T47D (cell line): ENCODE measurements around the gene DPP10.

ENCODE experiments used
- DNase-seq, 2 experiments: peaks; one replicate each; pipeline versions ENCODE4 v3.0.0 to v3.0.0-alpha.2; 2011 to 2012; ENCODE audit warnings: low read depth in 1 of 2, low spot score in 1 of 2
- JUND ChIP-seq: IDR thresholded peaks from 2 replicates; pipeline ENCODE4 v1.6.1; 2012; ENCODE audit warnings: low read depth
- in situ Hi-C: cut with HindIII; loops from 2 replicates; pipeline ENCODE4 v1.10.0; 2016; ENCODE audit warnings: low sequenced_read_pairs, low pct_unique_long_range_greater_than_20kb

The DPP10 gene

DNA sequence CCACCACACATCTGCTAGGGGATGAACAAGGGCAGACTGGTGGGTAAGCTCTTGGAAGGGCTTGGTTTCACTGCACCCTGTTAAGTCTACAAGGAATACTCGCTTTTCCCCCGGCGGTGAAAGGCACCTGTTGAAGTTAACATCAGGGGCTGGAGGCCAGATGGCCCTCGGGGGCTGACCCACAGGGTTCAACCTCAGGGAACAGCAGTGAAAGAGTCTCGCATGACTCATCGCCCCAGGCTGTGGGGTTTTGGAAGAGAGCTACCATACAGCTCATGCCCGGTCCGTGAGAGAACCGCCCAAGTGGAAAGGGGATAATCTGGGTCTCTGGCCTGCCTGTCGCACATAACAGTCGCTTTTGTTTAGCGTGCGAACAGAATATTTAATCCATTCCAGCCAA is 748.0 kb downstream of the DPP10 start:
- in situ Hi-C loops = no loop called here
- DNase-seq = no peak
- TF ChIP-seq JUND = no peak

DNA sequence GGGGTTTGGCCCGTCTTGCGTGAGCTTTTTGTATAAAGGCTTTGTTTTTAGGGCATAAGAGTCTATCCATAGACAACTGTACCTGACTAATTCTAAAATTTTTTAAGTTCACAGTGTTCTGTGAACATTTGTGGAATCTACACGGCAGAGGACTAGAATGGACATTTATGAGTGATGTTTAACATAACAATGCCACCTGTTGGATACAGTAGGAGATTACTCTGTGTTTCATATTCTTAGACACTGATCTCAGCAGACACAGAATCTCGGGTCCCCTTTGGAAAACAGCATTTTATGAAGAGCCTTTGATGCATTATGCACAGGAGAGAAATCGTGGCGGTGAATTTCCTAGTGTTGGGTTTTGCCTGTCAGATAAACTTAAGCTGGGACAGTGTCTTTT is 752.2 kb downstream of the DPP10 start:
- no peak for TF ChIP-seq JUND
- peak in 1 of 2 experiments; percentile 35 for DNase-seq
- in situ Hi-C loops = no loop called here

DNA sequence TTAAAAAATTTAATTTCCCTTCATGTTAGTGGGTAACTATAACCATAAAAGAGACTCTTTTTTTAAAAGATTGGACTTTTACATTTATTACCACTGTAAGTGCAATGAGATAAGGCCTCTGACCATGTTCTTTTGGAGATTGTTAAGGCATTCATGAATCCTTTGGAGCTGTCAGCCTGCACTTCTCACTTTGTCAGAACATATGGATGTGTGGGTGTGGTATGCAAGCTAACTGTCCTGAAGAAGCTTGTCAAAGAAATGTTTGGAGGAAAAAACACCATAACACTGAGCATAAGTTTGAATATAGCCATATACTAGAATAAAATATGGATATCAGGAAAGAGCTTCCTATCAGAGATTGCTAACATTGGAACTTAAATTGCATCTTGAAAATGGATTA is 754.1 kb downstream of the DPP10 start:
- DNase-seq = no peak
- in situ Hi-C loops = no loop called here

DNA sequence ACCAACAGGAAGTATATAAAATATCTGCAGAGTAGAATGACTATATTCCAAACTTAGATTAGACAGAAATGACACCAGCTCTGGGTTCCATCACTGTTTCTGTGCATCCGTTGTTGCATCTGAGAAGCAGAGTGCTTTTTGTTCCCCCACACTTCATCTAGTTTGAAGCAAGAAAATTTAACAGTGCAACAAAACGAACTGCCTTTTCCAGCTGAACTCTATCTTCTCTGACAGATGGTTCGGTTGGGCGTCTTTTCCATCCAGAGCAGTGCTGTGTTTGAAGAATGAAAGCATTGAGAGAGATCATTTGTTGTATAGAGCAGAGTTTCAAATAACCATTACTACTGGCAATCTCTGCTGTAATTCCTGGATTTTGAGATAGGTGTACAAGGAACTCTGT is 757.5 kb downstream of the DPP10 start:
- no peak for DNase-seq
- in situ Hi-C loops = no loop called here
- TF ChIP-seq JUND = no peak

More for the DNA sequence above, 754.1 kb downstream of the DPP10 start:
- no peak for TF ChIP-seq JUND

DNA sequence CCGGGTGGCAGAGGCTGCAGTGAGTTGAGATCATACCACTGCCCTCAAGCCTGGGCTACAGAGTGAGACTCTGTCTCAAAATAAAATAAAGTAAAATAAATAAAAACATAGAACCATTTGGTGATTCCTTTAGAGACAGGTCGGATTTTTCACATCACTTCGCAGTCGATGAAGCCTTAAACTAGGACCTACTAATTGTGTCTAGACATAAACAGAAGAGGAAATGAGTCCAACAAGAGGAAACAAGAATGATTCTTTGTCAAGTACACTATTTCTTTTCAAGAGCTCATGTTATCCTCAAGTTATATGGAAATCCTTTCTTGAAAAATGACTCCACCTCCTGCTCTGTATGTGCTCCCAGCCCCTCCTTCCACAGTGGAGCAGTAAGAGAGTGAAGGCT is 758.9 kb downstream of the DPP10 start:
- in situ Hi-C loops = no loop called here
- no peak for TF ChIP-seq JUND
- DNase-seq = no peak

DNA sequence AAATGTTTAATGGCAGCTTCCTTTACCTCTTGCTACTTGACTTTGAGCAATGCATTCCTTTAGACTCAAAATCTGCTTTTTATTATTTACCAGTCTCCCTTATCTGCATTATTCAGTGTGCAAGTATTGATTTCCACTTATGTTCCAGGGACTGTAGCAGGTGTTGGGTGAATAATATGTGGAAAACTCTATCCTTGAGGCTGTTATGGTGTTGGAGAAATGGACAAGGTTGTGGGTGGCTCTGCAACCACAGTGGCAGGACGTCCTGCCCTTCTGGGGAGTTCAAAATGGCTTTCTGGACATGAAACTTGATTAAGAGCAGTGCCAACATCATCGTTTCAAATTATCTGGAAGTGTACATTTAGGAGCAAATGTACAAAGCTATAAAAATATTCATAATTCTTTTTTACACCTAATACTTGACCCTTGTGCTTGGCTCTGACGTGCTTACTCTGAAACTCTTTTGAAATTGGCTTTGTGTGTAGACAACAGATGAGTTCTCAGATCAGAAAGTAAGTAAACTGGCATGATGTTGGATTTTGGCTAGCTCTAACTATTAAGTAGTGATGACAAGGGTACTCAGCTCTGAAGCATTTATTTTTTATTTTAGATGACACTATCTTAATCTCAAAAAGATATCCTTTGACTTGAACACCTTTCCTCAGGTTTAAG is 766.2 kb downstream of the DPP10 start:
- in situ Hi-C loops = no loop called here
- no peak for DNase-seq
- TF ChIP-seq JUND = no peak

DNA sequence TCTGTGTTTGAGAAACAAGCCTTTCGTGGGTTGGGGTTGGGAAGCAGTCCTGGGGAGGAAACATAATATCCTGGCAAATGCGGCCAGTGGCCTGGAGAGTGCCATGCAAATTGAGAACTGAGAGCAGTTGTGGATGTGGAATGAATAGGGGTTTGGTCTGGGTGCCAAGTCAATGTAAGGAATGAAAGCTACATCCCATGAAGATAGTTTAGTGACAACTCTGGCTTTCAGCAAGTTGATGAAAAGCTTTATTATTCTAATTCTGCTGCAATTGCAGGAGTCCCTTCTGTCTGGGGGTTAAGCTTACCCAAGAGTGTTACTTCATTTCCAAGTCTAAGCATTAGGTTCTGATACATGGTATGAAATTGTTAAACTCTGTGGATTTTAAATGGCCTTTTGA is 771.6 kb downstream of the DPP10 start:
- in situ Hi-C loops = no loop called here
- TF ChIP-seq JUND = no peak
- no peak for DNase-seq

DNA sequence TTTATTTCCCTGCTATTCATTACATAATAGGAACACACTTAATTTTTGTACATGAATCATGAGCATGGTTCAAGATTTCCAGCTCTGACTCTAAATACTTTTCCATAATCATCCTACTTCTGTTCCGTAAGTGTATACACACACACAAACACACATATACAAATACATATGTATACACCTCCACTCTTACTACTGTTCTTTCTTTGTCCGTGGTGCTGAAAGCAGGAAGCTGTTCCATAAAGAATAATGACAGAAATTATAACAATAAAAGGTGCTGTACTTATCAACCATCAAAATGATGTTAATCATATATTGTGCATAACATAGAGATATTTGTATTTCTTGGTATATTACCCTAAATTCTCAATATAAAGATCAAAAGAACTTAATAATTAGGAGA is 776.9 kb downstream of the DPP10 start:
- no peak for TF ChIP-seq JUND
- in situ Hi-C loops = no loop called here
- DNase-seq = no peak

DNA sequence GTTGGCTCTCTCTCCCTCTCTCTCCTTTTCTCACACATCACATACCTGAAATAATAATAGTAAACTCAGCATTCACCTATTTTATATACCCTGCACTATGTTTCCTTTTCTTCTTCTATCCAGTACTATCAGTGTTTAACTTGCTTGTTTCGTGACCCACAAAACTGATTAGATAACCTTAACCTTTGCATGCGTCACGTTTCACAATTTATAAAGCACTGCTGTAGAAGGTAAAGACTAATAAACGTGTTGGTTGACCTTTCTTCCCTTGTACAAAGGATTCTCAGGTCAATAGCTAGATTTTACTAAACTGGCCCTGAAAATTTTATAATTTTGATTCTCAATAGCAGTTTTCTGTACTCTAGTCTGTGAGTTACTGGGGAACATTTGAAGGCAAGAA is 791.7 kb downstream of the DPP10 start:
- TF ChIP-seq JUND = no peak
- in situ Hi-C loops = no loop called here

DNA sequence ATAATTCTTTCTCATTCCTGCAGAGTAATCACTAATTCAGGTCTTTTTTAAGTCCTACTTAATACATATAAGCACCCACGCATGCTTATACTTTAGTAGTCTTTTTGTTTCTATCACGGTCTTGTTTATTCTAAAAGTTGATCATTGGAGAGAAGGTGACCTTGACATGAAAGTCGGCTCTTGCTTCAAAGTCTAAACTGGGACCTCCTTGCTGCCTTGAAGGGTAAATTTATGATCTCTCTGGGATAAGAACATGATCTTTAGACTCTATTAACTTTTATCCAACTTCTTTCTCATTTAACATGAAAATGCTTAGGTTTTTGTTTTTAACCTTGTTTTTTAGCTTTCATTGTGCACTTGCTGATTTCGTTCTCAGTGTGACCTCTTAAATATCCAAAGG is 792.3 kb downstream of the DPP10 start:
- in situ Hi-C loops = no loop called here
- TF ChIP-seq JUND = no peak
- no peak for DNase-seq

More for the DNA sequence above, 791.7 kb downstream of the DPP10 start:
- no peak for DNase-seq

DNA sequence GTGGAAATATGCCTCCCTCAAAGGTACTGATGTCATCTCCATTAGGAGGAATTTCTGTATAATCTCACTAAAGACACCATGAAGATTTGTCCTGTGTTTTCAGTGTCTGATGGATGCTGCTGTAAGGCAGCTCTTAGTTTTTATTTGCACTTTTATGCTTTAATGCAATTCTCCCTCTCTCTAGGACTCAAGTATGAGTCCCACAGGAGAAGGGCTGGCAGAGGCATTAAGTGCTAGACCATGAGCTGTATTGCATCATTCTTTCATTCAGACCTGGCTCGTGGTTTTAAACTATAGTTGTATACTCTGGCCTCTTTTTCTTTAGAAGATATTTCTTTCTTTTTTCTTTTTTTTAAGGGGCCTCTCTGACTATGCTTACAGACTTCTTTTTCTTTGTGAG is 805.6 kb downstream of the DPP10 start:
- in situ Hi-C loops = no loop called here
- no peak for TF ChIP-seq JUND
- DNase-seq = no peak

DNA sequence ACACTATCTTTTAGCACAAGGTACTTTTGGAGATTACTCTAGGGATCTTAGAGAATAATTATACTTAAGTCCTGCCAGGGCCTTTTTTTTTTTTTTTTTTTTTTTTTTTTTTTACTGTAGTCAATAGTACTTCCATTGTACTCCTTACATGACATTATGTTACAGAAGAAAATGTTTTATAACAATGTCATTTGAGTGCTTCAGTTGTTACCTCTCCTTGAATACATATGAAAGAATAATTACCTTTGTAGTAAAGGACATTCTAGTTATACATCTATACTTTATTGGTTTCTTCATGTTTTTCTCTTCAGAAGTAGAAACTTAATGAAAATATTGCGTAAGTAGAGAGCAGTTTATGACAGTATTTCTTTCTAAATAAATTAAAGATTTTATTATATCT is 834.9 kb downstream of the DPP10 start:
- no peak for DNase-seq
- in situ Hi-C loops = no loop called here
- TF ChIP-seq JUND = no peak

DNA sequence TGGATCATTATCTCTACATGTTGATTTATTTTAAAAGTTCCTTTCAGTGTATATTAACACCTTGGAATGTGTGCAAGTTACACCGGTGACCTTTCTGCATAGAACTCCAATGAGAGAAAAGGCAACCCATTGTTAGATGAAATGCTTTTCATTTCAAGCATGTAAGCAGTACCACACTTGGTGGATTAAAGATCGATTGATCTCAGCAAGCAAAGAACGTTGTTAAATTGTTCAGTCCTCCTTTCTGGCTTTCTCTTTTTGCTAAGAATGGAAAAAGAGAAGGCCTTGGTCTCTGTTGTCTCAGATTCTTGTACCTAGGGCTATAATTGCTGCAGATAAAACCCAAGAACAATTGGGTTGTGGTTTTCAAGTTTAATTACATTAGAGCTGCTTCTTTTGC is 843.0 kb downstream of the DPP10 start:
- in situ Hi-C loops = no loop called here
- no peak for TF ChIP-seq JUND
- DNase-seq = no peak

DNA sequence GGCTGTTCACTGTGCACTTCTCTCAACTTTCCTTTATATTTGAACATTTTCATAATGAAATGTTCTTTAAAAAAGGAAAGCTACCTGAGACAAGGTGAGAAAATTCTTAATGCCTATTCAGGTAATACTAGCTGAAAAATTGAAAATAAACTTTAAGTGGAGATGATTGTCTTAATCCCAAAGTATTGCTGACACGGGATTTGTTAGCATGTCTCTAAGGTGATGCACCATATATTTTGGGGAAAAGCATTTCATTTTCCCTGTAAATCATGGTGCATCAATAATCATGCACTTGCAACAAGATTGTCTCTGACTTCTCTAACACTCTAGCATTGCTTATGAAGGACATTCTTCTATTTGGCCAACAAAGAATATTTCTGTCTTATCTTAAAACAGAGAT is 848.0 kb downstream of the DPP10 start:
- no peak for TF ChIP-seq JUND
- in situ Hi-C loops = no loop called here
- DNase-seq = no peak
